ENCODE data around the gene PARD3B.

GRCh38 chr2:204517154-204517553, 28.1 kb upstream of the PARD3B start:
- TF ChIP-seq CTCF (IDR thresholded peaks at IDR 0.05) (no peak), POLR2A (IDR thresholded peaks at IDR 0.05) (no peak)
